ENCODE results near the gene FCGBP. TPM values are rescaled to one million over a fixed set of nuclear protein-coding genes. Genes with fewer than 3 reads are reported as not detected.

Gene FCGBP
- polyA plus RNA-seq, 2 of the 4 experiments (the other 2 are of a cell fraction) = 0.74 to 1.4 TPM

DNA sequence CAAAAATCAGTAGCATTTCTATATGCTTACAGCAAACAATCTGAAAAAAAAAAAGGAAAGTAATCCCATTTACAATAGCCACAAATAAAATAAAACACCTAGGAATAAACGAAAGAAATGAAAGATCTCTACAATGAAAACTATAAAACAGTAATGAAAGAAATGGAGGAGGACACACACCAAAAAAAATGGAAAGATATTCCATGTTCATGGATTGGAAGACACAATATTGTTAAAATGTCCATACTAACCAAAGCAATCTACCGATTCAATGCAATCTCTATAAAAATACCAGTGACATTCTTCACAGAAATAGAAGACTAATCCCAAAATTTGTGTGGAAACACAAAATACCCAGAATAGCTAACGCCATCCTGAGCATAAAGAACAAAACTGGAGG, 4.7 kb downstream of the FCGBP start:
- no peak for DNase-seq (ENCODE audit: low read depth in 1 of 2, low spot score in 1 of 2)
- WGBS (ENCODE audit: missing lambda C conversion rate) = 80% methylated on average over 3 of the region's 3 CpGs
- H3K27ac ChIP-seq = no peak overlapping the region
- TF ChIP-seq CHD2 (IDR thresholded peaks at IDR 0.05; ENCODE audit: low read length, partially characterized antibody) (no peak), HDAC2 (IDR thresholded peaks at IDR 0.05) (no peak), TFCP2L1 (CRISPR knock-in tag; IDR thresholded peaks at IDR 0.05) (no peak), FOSL2 (IDR thresholded peaks at IDR 0.05) (no peak), FOSL2 (CRISPR knock-in tag; IDR thresholded peaks at IDR 0.05) (no peak), ZC3H11A (IDR thresholded peaks at IDR 0.05) (no peak)
- TF ChIP-seq, protein P1, sequence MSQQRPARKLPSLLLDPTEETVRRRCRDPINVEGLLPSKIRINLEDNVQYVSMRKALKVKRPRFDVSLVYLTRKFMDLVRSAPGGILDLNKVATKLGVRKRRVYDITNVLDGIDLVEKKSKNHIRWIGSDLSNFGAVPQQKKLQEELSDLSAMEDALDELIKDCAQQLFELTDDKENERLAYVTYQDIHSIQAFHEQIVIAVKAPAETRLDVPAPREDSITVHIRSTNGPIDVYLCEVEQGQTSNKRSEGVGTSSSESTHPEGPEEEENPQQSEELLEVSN (IDR thresholded peaks at IDR 0.05; ENCODE audit: borderline replicate concordance, low read depth) = no peak
- FAIRE-seq = peak; percentile 86
- H3K4me1 ChIP-seq = peaks cover 4% of the 10 kb centered on the region
- ChIA-PET CTCF (interaction anchor here (0.9 to 6.0 kb wide), 5 partner anchors 9 to 86 kb away, joined by 3 to 22 read pairs (median 7); partner anchors contain the start of gene PSMC4), POLR2A (no interaction called here)
- H3K4me2 ChIP-seq = no peak overlapping the region
- no peak for ATAC-seq
- H3K4me3 ChIP-seq = no peak overlapping the region
- H3K9me3 ChIP-seq = peaks cover 12% of the 10 kb centered on the region; the same call in 2 of the 3 replicates

DNA sequence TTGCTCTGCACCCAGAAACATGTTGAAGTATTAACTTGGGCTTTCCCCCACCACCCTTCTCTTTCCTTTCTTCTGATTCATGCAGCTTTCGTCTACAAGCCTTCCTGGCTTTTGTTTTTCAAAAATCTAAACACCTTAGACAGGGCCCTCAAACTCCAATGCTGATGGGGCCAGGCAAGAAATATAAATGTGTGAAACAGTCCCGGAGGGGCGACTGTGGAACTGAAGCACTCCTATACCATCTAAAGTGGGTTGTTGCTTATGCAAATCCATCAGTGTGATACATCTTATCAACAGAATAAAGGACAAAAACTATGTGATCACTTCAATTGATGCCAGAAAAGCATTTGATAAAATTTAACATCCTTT, 6.1 kb downstream of the FCGBP start:
- TF ChIP-seq HDAC2 (IDR thresholded peaks at IDR 0.05) (no peak), CEBPB (IDR thresholded peaks at IDR 0.05) (no peak), RFX5 (IDR thresholded peaks at IDR 0.05) (no peak), BHLHE40 (IDR thresholded peaks at IDR 0.05; ENCODE audit: low read depth, low read length) (no peak), NR3C1 (IDR thresholded peaks at IDR 0.05) (no peak), EP300 (IDR thresholded peaks at IDR 0.05) (no peak), FOXS1 (CRISPR knock-in tag; IDR thresholded peaks at IDR 0.05) (no peak), HOXB5 (CRISPR knock-in tag; IDR thresholded peaks at IDR 0.05) (no peak), FOSL2 (IDR thresholded peaks at IDR 0.05) (no peak), FOSL2 (CRISPR knock-in tag; IDR thresholded peaks at IDR 0.05) (no peak), SMC3 (IDR thresholded peaks at IDR 0.05) (no peak), JUN (IDR thresholded peaks at IDR 0.05) (no peak), POLR2AphosphoS2 (conservative IDR thresholded peaks at IDR 0.05; ENCODE audit: low read length) (no peak), MAFK (IDR thresholded peaks at IDR 0.05; ENCODE audit: partially characterized antibody) (no peak)
- TF ChIP-seq, protein P2, sequence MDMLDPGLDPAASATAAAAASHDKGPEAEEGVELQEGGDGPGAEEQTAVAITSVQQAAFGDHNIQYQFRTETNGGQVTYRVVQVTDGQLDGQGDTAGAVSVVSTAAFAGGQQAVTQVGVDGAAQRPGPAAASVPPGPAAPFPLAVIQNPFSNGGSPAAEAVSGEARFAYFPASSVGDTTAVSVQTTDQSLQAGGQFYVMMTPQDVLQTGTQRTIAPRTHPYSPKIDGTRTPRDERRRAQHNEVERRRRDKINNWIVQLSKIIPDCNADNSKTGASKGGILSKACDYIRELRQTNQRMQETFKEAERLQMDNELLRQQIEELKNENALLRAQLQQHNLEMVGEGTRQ (IDR thresholded peaks at IDR 0.05) = no peak
- TF ChIP-seq, protein P3, sequence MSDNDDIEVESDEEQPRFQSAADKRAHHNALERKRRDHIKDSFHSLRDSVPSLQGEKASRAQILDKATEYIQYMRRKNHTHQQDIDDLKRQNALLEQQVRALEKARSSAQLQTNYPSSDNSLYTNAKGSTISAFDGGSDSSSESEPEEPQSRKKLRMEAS (IDR thresholded peaks at IDR 0.05) = no peak
- TF ChIP-seq, protein P4, sequence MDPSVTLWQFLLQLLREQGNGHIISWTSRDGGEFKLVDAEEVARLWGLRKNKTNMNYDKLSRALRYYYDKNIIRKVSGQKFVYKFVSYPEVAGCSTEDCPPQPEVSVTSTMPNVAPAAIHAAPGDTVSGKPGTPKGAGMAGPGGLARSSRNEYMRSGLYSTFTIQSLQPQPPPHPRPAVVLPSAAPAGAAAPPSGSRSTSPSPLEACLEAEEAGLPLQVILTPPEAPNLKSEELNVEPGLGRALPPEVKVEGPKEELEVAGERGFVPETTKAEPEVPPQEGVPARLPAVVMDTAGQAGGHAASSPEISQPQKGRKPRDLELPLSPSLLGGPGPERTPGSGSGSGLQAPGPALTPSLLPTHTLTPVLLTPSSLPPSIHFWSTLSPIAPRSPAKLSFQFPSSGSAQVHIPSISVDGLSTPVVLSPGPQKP (IDR thresholded peaks at IDR 0.05; ENCODE audit: low read depth, low read length) = no peak
- no peaks in the 10 kb centered on the region for H3K4me1 ChIP-seq
- H3K4me2 ChIP-seq = no peak overlapping the region
- peaks cover 12% of the 10 kb centered on the region; the same call in 2 of the 3 replicates for H3K9me3 ChIP-seq
- no peak for DNase-seq (ENCODE audit: low read depth in 1 of 2, low spot score in 1 of 2)
- FAIRE-seq = no peak
- H3K27ac ChIP-seq = no peak overlapping the region
- no peak for ATAC-seq
- H3K4me3 ChIP-seq = no peak overlapping the region
- ChIA-PET CTCF (interaction anchor here (1.6 to 6.0 kb wide), 4 partner anchors 10 to 42 kb away, joined by 4 to 22 read pairs (median 9); partner anchors contain the start of gene PSMC4), POLR2A (no interaction called here)
- 96% methylated on average over 3 of the region's 3 CpGs for WGBS (ENCODE audit: missing lambda C conversion rate)

DNA sequence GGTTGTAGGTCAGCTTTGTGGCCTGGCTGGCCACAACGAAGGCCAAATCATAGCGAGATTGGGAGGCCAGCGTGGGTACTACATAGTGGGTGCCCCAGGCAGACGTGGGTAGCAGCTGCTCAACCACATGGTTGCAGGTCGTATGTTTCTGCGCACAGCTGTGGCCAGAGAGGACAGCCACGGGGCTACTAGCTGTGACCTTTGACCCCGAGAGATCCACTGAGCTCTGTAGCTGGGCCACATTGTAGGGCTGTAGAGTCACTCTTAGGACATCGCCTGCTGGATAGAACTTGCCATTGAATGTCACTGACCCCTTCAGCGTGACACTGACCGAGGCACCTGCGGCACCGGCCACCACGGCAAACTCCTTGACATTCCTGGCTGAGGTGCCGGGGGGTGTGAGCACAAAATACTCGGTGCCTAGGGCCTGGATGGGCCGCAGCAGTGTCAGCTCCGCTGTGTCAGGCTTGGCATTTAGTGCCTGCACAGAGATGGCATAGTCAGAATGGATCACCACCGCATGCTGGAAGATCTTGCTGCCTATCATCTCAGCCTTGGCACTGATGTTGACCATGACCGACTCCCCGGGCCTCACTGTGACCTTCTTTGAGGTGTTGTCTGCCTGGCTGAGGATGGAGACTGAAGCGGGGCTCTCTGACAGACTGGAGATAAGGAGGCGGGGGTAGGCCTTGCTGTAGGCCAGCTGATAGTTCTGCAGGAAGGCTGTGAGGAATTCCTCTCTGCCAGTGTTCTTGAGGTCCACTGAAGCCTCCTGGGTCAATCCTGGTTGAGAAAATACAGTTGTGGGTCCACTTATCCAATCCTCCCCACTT, 6.7 kb downstream of the FCGBP start:
- H3K4me1 ChIP-seq = no peaks in the 10 kb centered on the region
- WGBS (ENCODE audit: missing lambda C conversion rate) = 87% methylated on average over 23 of the region's 23 CpGs
- no peak for TF ChIP-seq CEBPB (IDR thresholded peaks at IDR 0.05)
- ChIA-PET POLR2A (no interaction called here), CTCF (interaction anchor here (1.0 to 6.0 kb wide), 9 partner anchors 8 to 84 kb away, joined by 3 to 26 read pairs (median 7); partner anchors contain the start of gene PSMC4)
- peaks cover 12% of the 10 kb centered on the region; the same call in 2 of the 3 replicates for H3K9me3 ChIP-seq
- ATAC-seq = peak in 1 of 2 experiments; percentile 24; a peak in 2 of 6 replicates
- H3K4me2 ChIP-seq = no peak overlapping the region
- no peak for DNase-seq (ENCODE audit: low read depth in 1 of 2, low spot score in 1 of 2)
- H3K4me3 ChIP-seq = no peak overlapping the region
- FAIRE-seq = peak; percentile 86
- H3K27ac ChIP-seq = no peak overlapping the region
